Esophagus squamous epithelium (tissue), 5 donors: ENCODE measurements around the gene PLCB1. TPM values are rescaled to one million over a fixed set of nuclear protein-coding genes. Genes with fewer than 3 reads are reported as not detected.

ENCODE experiments used
- DNase-seq: peaks from one replicate; lab custom pipeline; 2025; lab: John Stamatoyannopoulos, UW
- H3K27ac ChIP-seq, 4 donors: fragments of 200-600 bp; sonication (generic); one replicate each; pipeline ENCODE4 v1.5.1; 2016 to 2019; ENCODE audit warnings: mild to moderate bottlenecking in 1 of 4
- H3K27me3 ChIP-seq, 4 donors: fragments of 200-600 bp; sonication (generic); 1 replicate in 3 of 4; 2 replicates in 1 of 4; pipeline versions ENCODE4 v1.5.1 to v1.6.0; 2017 to 2021; ENCODE audit warnings: antibody characterized with exemption in 1 of 4
- H3K36me3 ChIP-seq, 3 donors: fragments of 200-600 bp; sonication (generic); one replicate each; pipeline ENCODE4 v1.5.1; 2016 to 2019
- H3K4me1 ChIP-seq, 3 donors: fragments of 200-600 bp; sonication (generic); one replicate each; pipeline ENCODE4 v1.5.1; 2017 to 2019
- H3K4me3 ChIP-seq, 4 donors: fragments of 200-600 bp; sonication (generic); 1 replicate in 3 of 4; 2 replicates in 1 of 4; pipeline ENCODE4 v1.5.1; 2016 to 2019; ENCODE audit warnings: mild to moderate bottlenecking in 2 of 4, moderate library complexity in 1 of 4
- H3K9me3 ChIP-seq, 3 donors: fragments of 200-600 bp; sonication (generic); one replicate each; pipeline ENCODE4 v1.5.1; 2016 to 2019
- POLR2A ChIP-seq, 4 donors: fragments of 450-650 bp; IDR thresholded peaks; one replicate each; pipeline ENCODE4 v1.6.1; 2017; ENCODE audit warnings: antibody characterized with exemption in 4 of 4, mild to moderate bottlenecking in 4 of 4, moderate library complexity in 3 of 4
- WGBS, 2 donors: methylation state at CpG; one replicate each; pipeline ENCODE4 v1.1.5; 2018; 5-methylcytosine and 5-hydroxymethylcytosine counted together
- intact Hi-C: fragments of 100-400 bp; cut with DNase I; formaldehyde crosslinking; loops from one replicate; pipeline ENCODE4 v1.15.0; 2022
- total RNA-seq, 4 donors: library from RNA; depleted of rRNA; stranded (reverse); fragments of >200 nt; gene quantifications; one replicate each; pipeline ENCODE4 v1.1.0, GENCODE V29; 2016
- TF ChIP-seq, protein P1 (sequence below), 6 experiments: fragments of 450-650 bp in 4 of 6; fragments of 200-600 bp in 2 of 6; sonication (generic) in 2 of 6; IDR thresholded peaks; one replicate each; pipeline ENCODE4 v1.5.1; 2016 to 2019; ENCODE audit warnings: antibody characterized with exemption in 6 of 6, mild to moderate bottlenecking in 4 of 6, moderate library complexity in 4 of 6
- donor health status: DM: yes; HTN: yes; CAD: no.

The PLCB1 gene
- total RNA-seq, 4 donors from 2014 or later: 1.9 to 20.4 (median 5.0) TPM

GRCh38 chr20:8898823-8899222 lies 766.8 kb downstream of the PLCB1 start:
- H3K36me3 ChIP-seq: no peaks in the 10 kb centered on the region
- no peak for DNase-seq
- H3K9me3 ChIP-seq: peaks cover 0 to 18% (median 11%) of the 10 kb centered on the region in 3 donors
- H3K27ac ChIP-seq: no peak overlapping the region
- peaks cover 0 to 4% (median 0%) of the 10 kb centered on the region in 3 donors for H3K4me1 ChIP-seq
- TF ChIP-seq, protein P1, sequence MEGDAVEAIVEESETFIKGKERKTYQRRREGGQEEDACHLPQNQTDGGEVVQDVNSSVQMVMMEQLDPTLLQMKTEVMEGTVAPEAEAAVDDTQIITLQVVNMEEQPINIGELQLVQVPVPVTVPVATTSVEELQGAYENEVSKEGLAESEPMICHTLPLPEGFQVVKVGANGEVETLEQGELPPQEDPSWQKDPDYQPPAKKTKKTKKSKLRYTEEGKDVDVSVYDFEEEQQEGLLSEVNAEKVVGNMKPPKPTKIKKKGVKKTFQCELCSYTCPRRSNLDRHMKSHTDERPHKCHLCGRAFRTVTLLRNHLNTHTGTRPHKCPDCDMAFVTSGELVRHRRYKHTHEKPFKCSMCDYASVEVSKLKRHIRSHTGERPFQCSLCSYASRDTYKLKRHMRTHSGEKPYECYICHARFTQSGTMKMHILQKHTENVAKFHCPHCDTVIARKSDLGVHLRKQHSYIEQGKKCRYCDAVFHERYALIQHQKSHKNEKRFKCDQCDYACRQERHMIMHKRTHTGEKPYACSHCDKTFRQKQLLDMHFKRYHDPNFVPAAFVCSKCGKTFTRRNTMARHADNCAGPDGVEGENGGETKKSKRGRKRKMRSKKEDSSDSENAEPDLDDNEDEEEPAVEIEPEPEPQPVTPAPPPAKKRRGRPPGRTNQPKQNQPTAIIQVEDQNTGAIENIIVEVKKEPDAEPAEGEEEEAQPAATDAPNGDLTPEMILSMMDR (IDR thresholded peaks at IDR 0.05): no peak
- TF ChIP-seq POLR2A (IDR thresholded peaks at IDR 0.05): no peak
- H3K27me3 ChIP-seq: no peaks in the 10 kb centered on the region
- intact Hi-C loops: no loop called here
- no peak overlapping the region for H3K4me3 ChIP-seq

- Histone ChIP-seq H3K4me3 (no peak overlapping the region), H3K9me3 (no peaks in the 10 kb centered on the region), H3K27me3 (no peaks in the 10 kb centered on the region), H3K4me1 (peaks cover 0 to 4% (median 0%) of the 10 kb centered on the region in 3 donors), H3K27ac (peak overlapping the region; percentile 14 to 78 (median 76)), H3K36me3 (no peaks in the 10 kb centered on the region)
- no peak for DNase-seq
- intact Hi-C loops: no loop called here
- TF ChIP-seq, protein P1 (IDR thresholded peaks at IDR 0.05): no peak
- TF ChIP-seq POLR2A (IDR thresholded peaks at IDR 0.05): no peak
- WGBS, 2 donors: 47 to 57% methylated on average over 8 of the region's 8 CpGs
These were observed 769.4 kb downstream of the PLCB1 start for GRCh38 chr20:8901237-8902025.

GRCh38 chr20:8903655-8904605 lies 771.9 kb downstream of the PLCB1 start:
- Histone ChIP-seq H3K4me1 (peaks cover 0 to 4% (median 0%) of the 10 kb centered on the region in 3 donors), H3K4me3 (no peak overlapping the region), H3K27me3 (no peaks in the 10 kb centered on the region), H3K27ac (no peak overlapping the region), H3K9me3 (no peaks in the 10 kb centered on the region), H3K36me3 (no peaks in the 10 kb centered on the region)
- intact Hi-C loops: no loop called here
- TF ChIP-seq, protein P1 (IDR thresholded peaks at IDR 0.05): no peak
- TF ChIP-seq POLR2A (IDR thresholded peaks at IDR 0.05): no peak
- WGBS, 2 donors: 17 to 46% methylated on average over 2 of the region's 2 CpGs
- DNase-seq: no peak

- Histone ChIP-seq H3K4me3 (no peak overlapping the region), H3K27ac (no peak overlapping the region), H3K4me1 (no peaks in the 10 kb centered on the region), H3K36me3 (no peaks in the 10 kb centered on the region), H3K9me3 (no peaks in the 10 kb centered on the region), H3K27me3 (no peaks in the 10 kb centered on the region)
- intact Hi-C loops: no loop called here
- DNase-seq: no peak
- TF ChIP-seq POLR2A (IDR thresholded peaks at IDR 0.05): no peak
- TF ChIP-seq, protein P1 (IDR thresholded peaks at IDR 0.05): no peak
These were observed 777.5 kb downstream of the PLCB1 start for GRCh38 chr20:8909596-8909995.

DNA sequence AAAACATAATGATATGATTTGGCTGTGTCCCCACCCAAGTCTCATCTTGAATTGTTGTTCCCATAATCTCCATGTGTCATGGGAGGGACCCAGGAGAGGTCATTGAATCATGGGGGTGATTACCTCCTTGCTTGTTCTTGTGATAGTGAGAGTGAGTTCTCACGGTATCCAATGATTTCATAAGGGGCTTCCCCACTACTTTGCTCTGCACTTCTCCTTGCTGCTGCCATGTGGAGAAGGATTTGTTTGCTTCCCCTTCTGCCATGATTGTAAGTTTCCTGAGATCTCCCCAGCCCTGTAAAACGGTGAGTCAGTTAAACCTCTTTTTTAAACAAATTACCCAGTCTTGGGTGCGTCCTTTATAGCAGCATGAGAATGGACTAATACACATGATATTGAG lies 780.0 kb downstream of the PLCB1 start:
- no peaks in the 10 kb centered on the region for H3K4me1 ChIP-seq
- no peaks in the 10 kb centered on the region for H3K27me3 ChIP-seq
- WGBS, 2 donors: 57 to 78% methylated on average over 3 of the region's 3 CpGs
- no peaks in the 10 kb centered on the region for H3K9me3 ChIP-seq
- no peak overlapping the region for H3K4me3 ChIP-seq
- H3K27ac ChIP-seq: no peak overlapping the region
- TF ChIP-seq POLR2A (IDR thresholded peaks at IDR 0.05): no peak
- TF ChIP-seq, protein P1 (IDR thresholded peaks at IDR 0.05): no peak
- H3K36me3 ChIP-seq: no peaks in the 10 kb centered on the region
- DNase-seq: no peak
- intact Hi-C loops: no loop called here
